Measurements from ENCODE around the gene CGN.
A peak's percentile ranks its signal among the peaks of the same experiment; 100 is the strongest.

CGN gene, protein sequence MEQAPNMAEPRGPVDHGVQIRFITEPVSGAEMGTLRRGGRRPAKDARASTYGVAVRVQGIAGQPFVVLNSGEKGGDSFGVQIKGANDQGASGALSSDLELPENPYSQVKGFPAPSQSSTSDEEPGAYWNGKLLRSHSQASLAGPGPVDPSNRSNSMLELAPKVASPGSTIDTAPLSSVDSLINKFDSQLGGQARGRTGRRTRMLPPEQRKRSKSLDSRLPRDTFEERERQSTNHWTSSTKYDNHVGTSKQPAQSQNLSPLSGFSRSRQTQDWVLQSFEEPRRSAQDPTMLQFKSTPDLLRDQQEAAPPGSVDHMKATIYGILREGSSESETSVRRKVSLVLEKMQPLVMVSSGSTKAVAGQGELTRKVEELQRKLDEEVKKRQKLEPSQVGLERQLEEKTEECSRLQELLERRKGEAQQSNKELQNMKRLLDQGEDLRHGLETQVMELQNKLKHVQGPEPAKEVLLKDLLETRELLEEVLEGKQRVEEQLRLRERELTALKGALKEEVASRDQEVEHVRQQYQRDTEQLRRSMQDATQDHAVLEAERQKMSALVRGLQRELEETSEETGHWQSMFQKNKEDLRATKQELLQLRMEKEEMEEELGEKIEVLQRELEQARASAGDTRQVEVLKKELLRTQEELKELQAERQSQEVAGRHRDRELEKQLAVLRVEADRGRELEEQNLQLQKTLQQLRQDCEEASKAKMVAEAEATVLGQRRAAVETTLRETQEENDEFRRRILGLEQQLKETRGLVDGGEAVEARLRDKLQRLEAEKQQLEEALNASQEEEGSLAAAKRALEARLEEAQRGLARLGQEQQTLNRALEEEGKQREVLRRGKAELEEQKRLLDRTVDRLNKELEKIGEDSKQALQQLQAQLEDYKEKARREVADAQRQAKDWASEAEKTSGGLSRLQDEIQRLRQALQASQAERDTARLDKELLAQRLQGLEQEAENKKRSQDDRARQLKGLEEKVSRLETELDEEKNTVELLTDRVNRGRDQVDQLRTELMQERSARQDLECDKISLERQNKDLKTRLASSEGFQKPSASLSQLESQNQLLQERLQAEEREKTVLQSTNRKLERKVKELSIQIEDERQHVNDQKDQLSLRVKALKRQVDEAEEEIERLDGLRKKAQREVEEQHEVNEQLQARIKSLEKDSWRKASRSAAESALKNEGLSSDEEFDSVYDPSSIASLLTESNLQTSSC

DNA sequence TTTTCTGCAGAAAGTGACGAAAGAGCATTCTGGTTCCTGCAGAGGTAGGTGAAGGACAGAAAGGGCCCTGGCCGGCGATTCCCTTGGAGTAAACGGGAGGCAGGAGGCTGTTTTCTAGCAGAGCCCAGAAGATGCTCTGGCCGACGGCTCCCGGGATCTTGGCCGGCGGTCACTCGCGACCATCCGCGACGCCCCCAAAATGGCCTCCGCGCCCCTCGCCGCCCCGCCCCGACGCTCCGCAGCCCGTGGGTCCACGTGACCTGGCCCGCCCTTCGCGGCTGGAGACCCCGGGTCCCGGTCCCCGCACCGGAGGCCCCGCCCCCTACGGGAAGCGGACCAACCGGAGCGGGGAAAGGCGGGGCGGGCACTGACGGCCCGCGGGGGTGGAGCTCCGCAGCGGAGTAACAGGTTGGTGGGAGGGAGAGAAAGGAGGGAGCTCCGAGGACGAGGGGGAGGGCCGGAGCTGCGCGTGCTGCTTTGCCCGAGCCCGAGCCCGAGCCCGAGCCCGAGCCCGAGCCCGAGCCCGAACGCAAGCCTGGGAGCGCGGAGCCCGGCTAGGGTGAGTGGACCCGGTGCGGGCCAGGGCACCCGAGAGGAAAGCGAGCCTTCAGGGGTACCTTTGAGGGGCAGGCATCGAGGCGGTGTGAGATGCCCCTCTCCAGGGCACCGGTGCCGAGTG, at the start of gene CGN:
Gene CGN, plus strand, starts transcription at position 431 of the 679 bp plus-strand sequence. CDS start 7,133 bp downstream, outside the sequence.
- peak within 1 kb of the TSS; percentile 43 for H3K4me3 ChIP-seq (ENCODE audit: low read length)
- peak; percentile 15 for DNase-seq (ENCODE audit: low read depth)
- TF ChIP-seq, protein P1, sequence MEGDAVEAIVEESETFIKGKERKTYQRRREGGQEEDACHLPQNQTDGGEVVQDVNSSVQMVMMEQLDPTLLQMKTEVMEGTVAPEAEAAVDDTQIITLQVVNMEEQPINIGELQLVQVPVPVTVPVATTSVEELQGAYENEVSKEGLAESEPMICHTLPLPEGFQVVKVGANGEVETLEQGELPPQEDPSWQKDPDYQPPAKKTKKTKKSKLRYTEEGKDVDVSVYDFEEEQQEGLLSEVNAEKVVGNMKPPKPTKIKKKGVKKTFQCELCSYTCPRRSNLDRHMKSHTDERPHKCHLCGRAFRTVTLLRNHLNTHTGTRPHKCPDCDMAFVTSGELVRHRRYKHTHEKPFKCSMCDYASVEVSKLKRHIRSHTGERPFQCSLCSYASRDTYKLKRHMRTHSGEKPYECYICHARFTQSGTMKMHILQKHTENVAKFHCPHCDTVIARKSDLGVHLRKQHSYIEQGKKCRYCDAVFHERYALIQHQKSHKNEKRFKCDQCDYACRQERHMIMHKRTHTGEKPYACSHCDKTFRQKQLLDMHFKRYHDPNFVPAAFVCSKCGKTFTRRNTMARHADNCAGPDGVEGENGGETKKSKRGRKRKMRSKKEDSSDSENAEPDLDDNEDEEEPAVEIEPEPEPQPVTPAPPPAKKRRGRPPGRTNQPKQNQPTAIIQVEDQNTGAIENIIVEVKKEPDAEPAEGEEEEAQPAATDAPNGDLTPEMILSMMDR (conservative IDR thresholded peaks at IDR 0.05; ENCODE audit: low read length): no peak

DNA sequence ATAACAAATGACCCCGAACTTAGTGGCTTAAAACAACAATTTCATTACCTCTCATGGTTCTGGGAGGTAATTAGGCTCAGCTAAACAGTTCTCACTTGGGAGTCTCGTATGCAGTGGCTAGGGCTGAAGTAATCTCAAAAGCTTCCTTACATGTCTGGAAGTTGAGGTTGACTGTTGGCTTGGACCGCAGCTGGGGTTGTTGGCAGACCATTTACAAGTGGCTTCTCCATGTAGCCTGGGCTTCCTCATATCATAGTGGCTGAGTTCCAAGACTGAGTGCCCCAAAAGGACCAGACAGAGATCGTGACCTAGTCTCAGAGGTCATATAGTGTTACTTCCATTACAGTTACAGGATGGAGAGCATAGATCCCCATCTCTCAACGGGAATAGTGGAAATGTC, 49.5 kb upstream of the CGN start:
- no peak for DNase-seq (ENCODE audit: low read depth)
- H3K4me3 ChIP-seq (ENCODE audit: low read length): no peak overlapping the region
- TF ChIP-seq, protein P1 (conservative IDR thresholded peaks at IDR 0.05; ENCODE audit: low read length): no peak

GRCh38 chr1:151465026-151465425, 46.2 kb upstream of the CGN start:
- TF ChIP-seq, protein P1 (conservative IDR thresholded peaks at IDR 0.05; ENCODE audit: low read length): no peak
- H3K4me3 ChIP-seq (ENCODE audit: low read length): no peak overlapping the region
- no peak for DNase-seq (ENCODE audit: low read depth)

- peak; percentile 56 for DNase-seq (ENCODE audit: low read depth)
- TF ChIP-seq, protein P1 (conservative IDR thresholded peaks at IDR 0.05; ENCODE audit: low read length): no peak
- H3K4me3 ChIP-seq (ENCODE audit: low read length): peak overlapping the region; percentile 54
These were observed 38.1 kb upstream of the CGN start for GRCh38 chr1:151472856-151473731.

- TF ChIP-seq, protein P1 (conservative IDR thresholded peaks at IDR 0.05; ENCODE audit: low read length): no peak
- no peak for DNase-seq (ENCODE audit: low read depth)
- H3K4me3 ChIP-seq (ENCODE audit: low read length): no peak overlapping the region
These were observed 36.4 kb upstream of the CGN start for GRCh38 chr1:151474745-151475144.

GRCh38 chr1:151475175-151475574, 36.0 kb upstream of the CGN start:
- TF ChIP-seq, protein P1 (conservative IDR thresholded peaks at IDR 0.05; ENCODE audit: low read length): no peak
- DNase-seq (ENCODE audit: low read depth): no peak
- H3K4me3 ChIP-seq (ENCODE audit: low read length): no peak overlapping the region
